ENCODE measurements around the gene SULT6B1.
A peak's percentile ranks its signal among the peaks of the same experiment; 100 is the strongest.
"Not testable (repeated sequence)": the region's sequence is repeated elsewhere in the genome, so short reads cannot be mapped to it uniquely, and the experiment has no call there.

Gene SULT6B1

GRCh38 chr2:37196320-37197195 is 8.1 kb upstream of the SULT6B1 start, which contains the start of gene CEBPZOS:
TSS of gene CEBPZOS (plus strand) at chr2:37196496. CDS start at chr2:37199705, 3,209 bp downstream.
- peak; percentile 85 for DNase-seq (ENCODE audit: low read depth)

- not testable (repeated sequence) for DNase-seq (ENCODE audit: low read depth)
Measured at GRCh38 chr2:37195862-37196319, 7.4 kb upstream of the SULT6B1 start.

GRCh38 chr2:37192551-37192950 is 4.1 kb upstream of the SULT6B1 start:
- no peak for DNase-seq (ENCODE audit: low read depth)

GRCh38 chr2:37191747-37192146 is 3.3 kb upstream of the SULT6B1 start:
- DNase-seq (ENCODE audit: low read depth), result no peak

GRCh38 chr2:37191253-37191652 is 2.8 kb upstream of the SULT6B1 start:
- no peak for DNase-seq (ENCODE audit: low read depth)

GRCh38 chr2:37190290-37190689 is 1.8 kb upstream of the SULT6B1 start:
- no peak for DNase-seq (ENCODE audit: low read depth)

GRCh38 chr2:37189452-37190153 is 1.1 kb upstream of the SULT6B1 start:
- no peak for DNase-seq (ENCODE audit: low read depth)

GRCh38 chr2:37181726-37182684 is 6.5 kb downstream of the SULT6B1 start:
- no peak for DNase-seq (ENCODE audit: low read depth)

GRCh38 chr2:37180640-37181039 is 7.8 kb downstream of the SULT6B1 start:
- no peak for DNase-seq (ENCODE audit: low read depth)

- DNase-seq (ENCODE audit: low read depth), result no peak
Measured at GRCh38 chr2:37180006-37180639, 8.3 kb downstream of the SULT6B1 start.

GRCh38 chr2:37173741-37174140 is 14.7 kb downstream of the SULT6B1 start:
- DNase-seq (ENCODE audit: low read depth), result no peak

- no peak for DNase-seq (ENCODE audit: low read depth)
Measured at GRCh38 chr2:37171624-37171950, 16.9 kb downstream of the SULT6B1 start.

GRCh38 chr2:37168217-37168981 is 20.1 kb downstream of the SULT6B1 start:
- no peak for DNase-seq (ENCODE audit: low read depth)

GRCh38 chr2:37167636-37168180 is 20.8 kb downstream of the SULT6B1 start:
- no peak for DNase-seq (ENCODE audit: low read depth)

- DNase-seq (ENCODE audit: low read depth), result no peak
Measured at GRCh38 chr2:37164757-37165156, 23.7 kb downstream of the SULT6B1 start.

- DNase-seq (ENCODE audit: low read depth), result peak; percentile 68
Measured at GRCh38 chr2:37156857-37157714, 31.4 kb downstream of the SULT6B1 start, which contains the start of gene EIF2AK2. TSS of gene EIF2AK2 (minus strand) at chr2:37156980. CDS start at chr2:37147806, 9,174 bp downstream.

GRCh38 chr2:37156071-37156856 is 32.2 kb downstream of the SULT6B1 start:
- DNase-seq (ENCODE audit: low read depth), result peak; percentile 4

GRCh38 chr2:37154785-37155184 is 33.7 kb downstream of the SULT6B1 start:
- DNase-seq (ENCODE audit: low read depth), result no peak

GRCh38 chr2:37153224-37153623 is 35.2 kb downstream of the SULT6B1 start:
- DNase-seq (ENCODE audit: low read depth), result no peak

All from activated T-helper 1 cell treated with Interleukin-2 at 50 U/mL for 16 hours (primary cell).